Liver (tissue), 9 donors: ENCODE measurements around the gene ADRM1. TPM values are rescaled to one million over a fixed set of nuclear protein-coding genes. Genes with fewer than 3 reads are reported as not detected.

Source experiments
- DNase-seq: peaks from one replicate; pipeline ENCODE4 v3.0.0-alpha.2; 2017; ENCODE audit warnings: low spot score
- H3K27ac ChIP-seq, 2 donors: one replicate each; pipeline ENCODE4 v1.7.0; 2013; ENCODE audit warnings: inconsistent platforms in 2 of 2, low read length in 2 of 2, control low read depth in 1 of 2, low read depth in 1 of 2, mild to moderate bottlenecking in 1 of 2
- H3K27me3 ChIP-seq, 4 donors: one replicate each; pipeline versions ENCODE4 v1.6.1 to v1.7.0; 2013; ENCODE audit warnings: low read length in 3 of 4, inconsistent platforms in 1 of 4, mild to moderate bottlenecking in 1 of 4, moderate library complexity in 1 of 4; ENCODE audit not compliant: control insufficient read depth in 4 of 4, insufficient read depth in 4 of 4
- H3K36me3 ChIP-seq, 4 donors: one replicate each; pipeline versions ENCODE4 v1.6.1 to v1.7.0; 2013; ENCODE audit warnings: low read length in 3 of 4, mild to moderate bottlenecking in 3 of 4, low read depth in 1 of 4, moderate library complexity in 1 of 4; ENCODE audit not compliant: control insufficient read depth in 4 of 4, insufficient read depth in 3 of 4
- H3K4me1 ChIP-seq, 4 donors: one replicate each; pipeline versions ENCODE4 v1.6.1 to v1.7.0; 2013; ENCODE audit warnings: low read length in 3 of 4, mild to moderate bottlenecking in 3 of 4, moderate library complexity in 1 of 4; ENCODE audit not compliant: control insufficient read depth in 4 of 4, insufficient read depth in 4 of 4
- H3K4me3 ChIP-seq, 3 donors: one replicate each; pipeline versions ENCODE4 v1.6.1 to v1.7.0; 2013; ENCODE audit warnings: low read length in 3 of 3, control low read depth in 1 of 3, low read depth in 1 of 3, mild to moderate bottlenecking in 1 of 3
- H3K9ac ChIP-seq, 2 donors: one replicate each; pipeline ENCODE4 v1.7.0; 2013; ENCODE audit warnings: low read length in 2 of 2, mild to moderate bottlenecking in 2 of 2, moderate library complexity in 2 of 2, control low read depth in 1 of 2, low read depth in 1 of 2
- H3K9me3 ChIP-seq, 4 donors: one replicate each; pipeline versions ENCODE4 v1.6.1 to v1.7.0; 2013; ENCODE audit warnings: low read length in 3 of 4; ENCODE audit not compliant: control insufficient read depth in 4 of 4
- EGR1 ChIP-seq, 2 donors: IDR thresholded peaks; 2 replicates each; pipeline ENCODE4 v1.6.1; 2016 to 2018; ENCODE audit warnings: antibody characterized with exemption in 2 of 2, low read depth in 2 of 2
- FOXA2 ChIP-seq: IDR thresholded peaks from 2 replicates; pipeline ENCODE4 v1.6.1; 2016; ENCODE audit warnings: antibody characterized with exemption
- GABPA ChIP-seq, 2 donors: IDR thresholded peaks in 1 of 2; conservative IDR thresholded peaks in 1 of 2; 2 replicates each; pipeline ENCODE4 v1.6.1; 2016; ENCODE audit warnings: antibody characterized with exemption in 2 of 2, mild to moderate bottlenecking in 1 of 2, moderate library complexity in 1 of 2
- HNF4A ChIP-seq, 2 donors: conservative IDR thresholded peaks; 2 replicates each; pipeline ENCODE4 v1.6.1; 2016; ENCODE audit warnings: antibody characterized with exemption in 2 of 2, mild to moderate bottlenecking in 2 of 2
- HNF4G ChIP-seq: IDR thresholded peaks from 2 replicates; pipeline ENCODE4 v1.6.1; 2016; ENCODE audit warnings: antibody characterized with exemption
- JUND ChIP-seq, 2 donors: IDR thresholded peaks; 2 replicates each; pipeline ENCODE4 v1.6.1; 2016; ENCODE audit warnings: antibody characterized with exemption in 2 of 2
- NR2F2 ChIP-seq: IDR thresholded peaks from 2 replicates; pipeline ENCODE4 v1.6.1; 2016; ENCODE audit warnings: antibody characterized with exemption
- RXRA ChIP-seq, 2 donors: IDR thresholded peaks; 2 replicates each; pipeline ENCODE4 v1.6.1; 2017 to 2018; ENCODE audit warnings: antibody characterized with exemption in 2 of 2, mild to moderate bottlenecking in 1 of 2
- SP1 ChIP-seq: IDR thresholded peaks from 2 replicates; pipeline ENCODE4 v1.6.1; 2018; ENCODE audit warnings: antibody characterized with exemption, mild to moderate bottlenecking
- TAF1 ChIP-seq: conservative IDR thresholded peaks from 2 replicates; pipeline ENCODE4 v1.6.1; 2016; ENCODE audit warnings: antibody characterized with exemption, mild to moderate bottlenecking
- YY1 ChIP-seq: IDR thresholded peaks from 2 replicates; pipeline ENCODE4 v1.6.1; 2016; ENCODE audit warnings: antibody characterized with exemption, mild to moderate bottlenecking
- WGBS: extraction: QIAGEN DNeasy Blood & Tissue Kit; methylation state at CpG from one replicate; pipeline ENCODE4 v1.1.7; 2013; 5-methylcytosine and 5-hydroxymethylcytosine counted together
- polyA plus RNA-seq, 2 donors: library from polyadenylated mRNA; stranded (reverse) in 1 of 2; unstranded in 1 of 2; fragments of 200-250 nt in 1 of 2; fragments of >200 nt in 1 of 2; fragmentation: Nextera tagmentation in 1 of 2; extraction: Ambion mirVana in 1 of 2; gene quantifications; one replicate each; pipeline versions ENCODE4 v1.2.1 to v1.2.3, GENCODE V29; 2013 to 2015
- total RNA-seq, 2 donors: library from RNA; depleted of rRNA; stranded (reverse); fragments of >200 nt; gene quantifications; one replicate each; pipeline ENCODE4 v1.2.3, GENCODE V29; 2014
- TF ChIP-seq, protein P1 (sequence below): IDR thresholded peaks from 2 replicates; pipeline ENCODE4 v1.6.1; 2016; ENCODE audit warnings: antibody characterized with exemption
- TF ChIP-seq, protein P2 (sequence below): IDR thresholded peaks from 2 replicates; pipeline ENCODE4 v1.6.1; 2016; ENCODE audit warnings: antibody characterized with exemption
- TF ChIP-seq, protein P3 (sequence below): IDR thresholded peaks from 2 replicates; pipeline ENCODE4 v1.6.1; 2016; ENCODE audit warnings: antibody characterized with exemption, mild to moderate bottlenecking
- donor health status: healthy.
- donor health status: healthy.
- donor health status: healthy.
- donor health status: healthy.
- donor health status: healthy.

ADRM1 gene
- total and polyA plus RNA-seq, 4 donors, result 45.3 to 91.0 (median 77.3) TPM

DNA sequence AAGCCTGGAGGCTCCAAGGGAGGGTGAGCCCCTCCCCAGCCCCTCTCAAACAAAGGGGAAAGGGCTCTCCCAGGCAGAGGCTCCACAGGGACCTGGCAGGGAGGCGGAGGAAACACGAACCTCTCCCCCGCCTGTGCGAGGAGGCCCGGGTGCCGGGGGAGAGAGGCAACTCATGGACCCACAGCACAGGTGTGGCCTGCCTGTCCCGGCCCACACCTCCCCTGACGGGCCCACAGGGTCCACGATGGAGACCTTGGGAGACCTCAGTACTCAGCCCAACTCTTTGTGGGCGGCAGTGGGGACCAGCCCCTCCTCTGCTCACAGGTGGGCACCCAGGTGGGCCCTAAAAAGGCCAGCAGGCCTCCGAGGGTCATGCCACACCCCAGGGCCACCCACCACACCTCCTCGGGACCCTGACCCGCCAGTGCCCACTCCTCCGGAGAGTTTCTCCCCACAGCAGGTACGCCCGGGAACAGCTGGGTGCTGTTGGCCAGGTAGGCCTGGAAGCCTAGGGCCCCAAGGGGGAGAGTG lies 52.1 kb downstream of the ADRM1 start:
- WGBS, result 75% methylated on average over 16 of the region's 16 CpGs
- H3K4me1 ChIP-seq, result peaks cover 56 to 74% (median 63%) of the 10 kb centered on the region in 4 donors
- H3K9me3 ChIP-seq, result no peaks in the 10 kb centered on the region
- no peak overlapping the region for H3K4me3 ChIP-seq
- no peaks in the 10 kb centered on the region for H3K27me3 ChIP-seq
- no peak for DNase-seq
- H3K9ac ChIP-seq, result peak overlapping the region in 1 of 2 donors; percentile 59
- peaks cover 0 to 3% (median 3%) of the 10 kb centered on the region in 4 donors for H3K36me3 ChIP-seq
- TF ChIP-seq, protein P1, sequence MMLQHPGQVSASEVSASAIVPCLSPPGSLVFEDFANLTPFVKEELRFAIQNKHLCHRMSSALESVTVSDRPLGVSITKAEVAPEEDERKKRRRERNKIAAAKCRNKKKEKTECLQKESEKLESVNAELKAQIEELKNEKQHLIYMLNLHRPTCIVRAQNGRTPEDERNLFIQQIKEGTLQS, result no peak
- no peak for TF ChIP-seq RXRA (IDR thresholded peaks at IDR 0.05)
- TF ChIP-seq, protein P2, sequence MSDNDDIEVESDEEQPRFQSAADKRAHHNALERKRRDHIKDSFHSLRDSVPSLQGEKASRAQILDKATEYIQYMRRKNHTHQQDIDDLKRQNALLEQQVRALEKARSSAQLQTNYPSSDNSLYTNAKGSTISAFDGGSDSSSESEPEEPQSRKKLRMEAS, result no peak
- no peak for TF ChIP-seq FOXA2
- peak overlapping the region; percentile 82 to 86 for H3K27ac ChIP-seq

DNA sequence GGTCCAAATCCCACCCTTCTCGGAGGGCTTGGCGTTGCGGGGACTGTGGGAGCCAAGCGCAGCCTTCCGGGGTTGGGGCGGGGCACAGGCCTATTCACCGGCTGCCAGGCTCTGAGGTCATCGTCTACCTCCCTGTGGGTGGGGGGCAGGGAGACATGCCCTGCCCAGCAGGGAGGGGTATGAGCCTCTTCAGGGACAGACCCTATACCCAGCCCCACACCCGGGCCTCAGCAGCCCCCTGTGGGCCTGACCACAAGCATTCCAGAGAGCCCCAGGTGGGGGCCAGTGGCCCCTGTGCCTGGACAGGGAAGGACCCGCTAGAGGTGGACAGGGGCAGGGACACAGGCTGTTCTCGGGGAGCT lies 52.7 kb downstream of the ADRM1 start:
- H3K4me3 ChIP-seq, result no peak overlapping the region
- WGBS, result 30% methylated on average over 11 of the region's 11 CpGs
- TF ChIP-seq GABPA (IDR thresholded peaks at IDR 0.05 in 1 of 2, conservative IDR thresholded peaks at IDR 0.05 in 1 of 2), result no peak
- TF ChIP-seq TAF1, result no peak
- TF ChIP-seq HNF4A (conservative IDR thresholded peaks at IDR 0.05), result peak in 1 of 2 donors; percentile 24
- TF ChIP-seq FOXA2, result no peak
- TF ChIP-seq, protein P3, sequence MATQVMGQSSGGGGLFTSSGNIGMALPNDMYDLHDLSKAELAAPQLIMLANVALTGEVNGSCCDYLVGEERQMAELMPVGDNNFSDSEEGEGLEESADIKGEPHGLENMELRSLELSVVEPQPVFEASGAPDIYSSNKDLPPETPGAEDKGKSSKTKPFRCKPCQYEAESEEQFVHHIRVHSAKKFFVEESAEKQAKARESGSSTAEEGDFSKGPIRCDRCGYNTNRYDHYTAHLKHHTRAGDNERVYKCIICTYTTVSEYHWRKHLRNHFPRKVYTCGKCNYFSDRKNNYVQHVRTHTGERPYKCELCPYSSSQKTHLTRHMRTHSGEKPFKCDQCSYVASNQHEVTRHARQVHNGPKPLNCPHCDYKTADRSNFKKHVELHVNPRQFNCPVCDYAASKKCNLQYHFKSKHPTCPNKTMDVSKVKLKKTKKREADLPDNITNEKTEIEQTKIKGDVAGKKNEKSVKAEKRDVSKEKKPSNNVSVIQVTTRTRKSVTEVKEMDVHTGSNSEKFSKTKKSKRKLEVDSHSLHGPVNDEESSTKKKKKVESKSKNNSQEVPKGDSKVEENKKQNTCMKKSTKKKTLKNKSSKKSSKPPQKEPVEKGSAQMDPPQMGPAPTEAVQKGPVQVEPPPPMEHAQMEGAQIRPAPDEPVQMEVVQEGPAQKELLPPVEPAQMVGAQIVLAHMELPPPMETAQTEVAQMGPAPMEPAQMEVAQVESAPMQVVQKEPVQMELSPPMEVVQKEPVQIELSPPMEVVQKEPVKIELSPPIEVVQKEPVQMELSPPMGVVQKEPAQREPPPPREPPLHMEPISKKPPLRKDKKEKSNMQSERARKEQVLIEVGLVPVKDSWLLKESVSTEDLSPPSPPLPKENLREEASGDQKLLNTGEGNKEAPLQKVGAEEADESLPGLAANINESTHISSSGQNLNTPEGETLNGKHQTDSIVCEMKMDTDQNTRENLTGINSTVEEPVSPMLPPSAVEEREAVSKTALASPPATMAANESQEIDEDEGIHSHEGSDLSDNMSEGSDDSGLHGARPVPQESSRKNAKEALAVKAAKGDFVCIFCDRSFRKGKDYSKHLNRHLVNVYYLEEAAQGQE, result no peak
- TF ChIP-seq EGR1 (IDR thresholded peaks at IDR 0.05; ENCODE audit: low read depth in 2 of 2), result no peak
- no peak for TF ChIP-seq YY1
- no peak for TF ChIP-seq NR2F2
- TF ChIP-seq JUND (IDR thresholded peaks at IDR 0.05), result peak in 1 of 2 donors; percentile 75
- H3K9me3 ChIP-seq, result no peaks in the 10 kb centered on the region
- H3K4me1 ChIP-seq, result peaks cover 56 to 74% (median 63%) of the 10 kb centered on the region in 4 donors
- H3K9ac ChIP-seq, result peak overlapping the region; percentile 22 to 59
- H3K27ac ChIP-seq, result peak overlapping the region; percentile 82 to 86
- peaks cover 0 to 3% (median 3%) of the 10 kb centered on the region in 4 donors for H3K36me3 ChIP-seq
- no peak for DNase-seq
- H3K27me3 ChIP-seq, result no peaks in the 10 kb centered on the region

DNA sequence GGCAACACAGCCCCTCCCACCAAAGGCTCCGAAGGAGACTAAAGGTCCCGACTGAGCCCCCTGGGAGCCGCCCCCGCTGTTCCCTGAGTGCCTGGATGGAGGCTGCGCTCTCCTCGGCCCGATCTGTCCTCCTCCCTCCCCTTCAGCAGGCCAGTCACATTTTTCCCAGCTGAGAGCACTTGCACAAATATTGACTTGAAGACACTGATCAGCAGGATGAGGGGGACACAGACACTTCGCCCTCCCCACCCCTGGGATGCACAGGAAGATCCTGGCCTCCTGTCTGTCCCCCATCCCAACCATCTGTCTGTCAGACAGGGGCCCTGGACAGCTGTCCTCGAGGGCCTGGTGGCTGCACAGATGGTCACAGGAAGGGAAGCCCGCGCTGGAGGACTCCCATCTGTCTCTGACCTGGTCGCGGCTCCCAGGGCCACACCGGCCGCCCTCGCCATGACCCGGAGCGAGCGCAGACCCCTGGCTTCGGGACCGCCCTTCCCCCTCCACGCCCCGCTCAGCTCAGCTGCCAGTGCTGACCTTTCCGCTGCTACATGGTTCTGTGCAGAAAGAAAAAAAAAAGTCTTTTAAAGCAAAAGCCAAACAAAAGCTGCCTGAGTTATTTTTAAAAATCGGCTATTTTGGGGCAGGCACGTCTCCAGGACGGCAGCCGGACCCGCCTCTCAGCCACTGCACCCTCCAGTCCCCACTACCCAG lies 53.2 kb downstream of the ADRM1 start:
- Histone ChIP-seq H3K27ac (peak overlapping the region; percentile 82 to 86), H3K9ac (peak overlapping the region; percentile 22 to 59), H3K4me1 (peaks cover 56 to 75% (median 64%) of the 10 kb centered on the region in 4 donors), H3K4me3 (no peak overlapping the region), H3K27me3 (no peaks in the 10 kb centered on the region), H3K36me3 (peaks cover 0 to 3% (median 1%) of the 10 kb centered on the region in 4 donors), H3K9me3 (no peaks in the 10 kb centered on the region)
- no peak for TF ChIP-seq RXRA (IDR thresholded peaks at IDR 0.05)
- no peak for TF ChIP-seq YY1
- TF ChIP-seq, protein P2, result no peak
- TF ChIP-seq, protein P3, result no peak
- no peak for TF ChIP-seq SP1
- TF ChIP-seq HNF4G, result no peak
- WGBS, result 51% methylated on average over 29 of the region's 29 CpGs
- DNase-seq, result no peak
